GM19328 (cell line): ENCODE data around the gene TUBA3E.
"Not testable (repeated sequence)": the region's sequence is repeated elsewhere in the genome, so short reads cannot be mapped to it uniquely, and the experiment has no call there.

Experiments
- ATAC-seq: cut with Tn5 transposase; IDR thresholded peaks from one replicate; pipeline ENCODE4 v1.9.1; 2021; ENCODE audit warnings: mild to moderate bottlenecking, moderate library complexity; ENCODE audit not compliant: unreplicated experiment

Gene TUBA3E

GRCh38 chr2:130192451-130192850 lies 5.8 kb downstream of the TUBA3E start:
- not testable (repeated sequence) for ATAC-seq

GRCh38 chr2:130191319-130191718 lies 6.9 kb downstream of the TUBA3E start:
- ATAC-seq: not testable (repeated sequence)

GRCh38 chr2:130190237-130190636 lies 8.0 kb downstream of the TUBA3E start:
- no peak for ATAC-seq

- ATAC-seq: not testable (repeated sequence)
Observed at GRCh38 chr2:130188958-130189357, 9.3 kb downstream of the TUBA3E start.

- ATAC-seq: not testable (repeated sequence)
Observed at GRCh38 chr2:130187859-130188792, 10.1 kb downstream of the TUBA3E start.

GRCh38 chr2:130187268-130187667 lies 11.0 kb downstream of the TUBA3E start:
- no peak for ATAC-seq

GRCh38 chr2:130186391-130186790 lies 11.8 kb downstream of the TUBA3E start:
- ATAC-seq: no peak

GRCh38 chr2:130185896-130186295 lies 12.3 kb downstream of the TUBA3E start:
- no peak for ATAC-seq

GRCh38 chr2:130185436-130185835 lies 12.8 kb downstream of the TUBA3E start:
- ATAC-seq: no peak

GRCh38 chr2:130183512-130184373 lies 14.5 kb downstream of the TUBA3E start:
- ATAC-seq: no peak

- peak; percentile 9 for ATAC-seq
Observed at GRCh38 chr2:130182826-130183511, 15.3 kb downstream of the TUBA3E start.

GRCh38 chr2:130181880-130182682 lies 16.2 kb downstream of the TUBA3E start, which contains the start of gene MZT2B:
MZT2B (plus strand) TSS chr2:130182262; CDS start chr2:130182283, 21 bp downstream.
- ATAC-seq: peak; percentile 82

GRCh38 chr2:130181325-130181879 lies 16.8 kb downstream of the TUBA3E start, which contains the start of gene SMPD4:
SMPD4 (minus strand) TSS chr2:130181602; CDS start chr2:130176592, 5,010 bp downstream.
- peak; percentile 57 for ATAC-seq

GRCh38 chr2:130180404-130181324 lies 17.6 kb downstream of the TUBA3E start:
- not testable (repeated sequence) for ATAC-seq

- ATAC-seq: not testable (repeated sequence)
Observed at GRCh38 chr2:130174866-130175265, 23.4 kb downstream of the TUBA3E start.

- no peak for ATAC-seq
Observed at GRCh38 chr2:130169896-130170295, 28.3 kb downstream of the TUBA3E start.

GRCh38 chr2:130169163-130169562 lies 29.1 kb downstream of the TUBA3E start:
- not testable (repeated sequence) for ATAC-seq

- not testable (repeated sequence) for ATAC-seq
Observed at GRCh38 chr2:130166611-130167010, 31.6 kb downstream of the TUBA3E start.
